Testis (tissue), 2 donors: ENCODE measurements around the gene TMEM117.

Experiments
- CTCF ChIP-seq, 3 experiments: fragments of 450-650 bp in 2 of 3; fragments of 200-600 bp in 1 of 3; sonication (generic) in 1 of 3; IDR thresholded peaks; one replicate each; pipeline ENCODE4 v1.5.1; 2016 to 2019; ENCODE audit warnings: antibody characterized with exemption in 3 of 3, mild to moderate bottlenecking in 2 of 3, moderate library complexity in 1 of 3
- POLR2A ChIP-seq: fragments of 450-650 bp; IDR thresholded peaks from one replicate; pipeline ENCODE4 v1.6.1; 2017; ENCODE audit warnings: antibody characterized with exemption, mild to moderate bottlenecking, moderate library complexity

DNA sequence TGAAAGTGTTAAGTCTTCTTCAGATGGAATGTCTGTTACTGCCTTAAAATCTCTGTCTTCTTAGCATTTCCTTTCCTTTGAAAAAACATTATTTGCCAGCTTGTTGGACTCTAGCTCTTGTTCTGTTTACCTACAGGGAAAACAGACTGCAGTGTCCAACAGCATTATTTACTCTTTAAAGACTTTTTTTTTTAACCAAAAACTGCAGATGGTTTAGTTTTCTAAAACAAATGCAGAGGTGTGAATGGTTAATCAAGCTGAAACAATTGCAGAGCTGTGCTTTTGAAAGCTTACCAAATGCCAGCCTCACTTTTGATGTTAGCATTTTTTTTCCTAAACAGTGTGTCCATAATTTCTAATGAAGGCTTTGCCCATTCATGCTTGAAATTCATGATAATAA, 323.3 kb downstream of the TMEM117 start:
- TF ChIP-seq CTCF (IDR thresholded peaks at IDR 0.05) (no peak), POLR2A (no peak)
